DOHH2 (cell line): ENCODE results near the gene DDR2.
"Not testable (repeated sequence)": the region's sequence is repeated elsewhere in the genome, so short reads cannot be mapped to it uniquely, and the experiment has no call there.

Experiments
- CTCF ChIP-seq: fragments of 200-600 bp; sonication (generic); IDR thresholded peaks from one replicate; pipeline ENCODE4 v1.5.1; 2014; ENCODE audit warnings: antibody characterized with exemption, mild to moderate bottlenecking, low read depth, low read length; ENCODE audit not compliant: poor library complexity, severe bottlenecking
- EZH2phosphoT487 ChIP-seq: fragments of 200-600 bp; sonication (generic); IDR thresholded peaks from 2 replicates; pipeline ENCODE4 v1.6.1; 2017; ENCODE audit warnings: borderline replicate concordance, mild to moderate bottlenecking, antibody characterized with exemption, low read length, moderate library complexity, mixed read lengths

DNA sequence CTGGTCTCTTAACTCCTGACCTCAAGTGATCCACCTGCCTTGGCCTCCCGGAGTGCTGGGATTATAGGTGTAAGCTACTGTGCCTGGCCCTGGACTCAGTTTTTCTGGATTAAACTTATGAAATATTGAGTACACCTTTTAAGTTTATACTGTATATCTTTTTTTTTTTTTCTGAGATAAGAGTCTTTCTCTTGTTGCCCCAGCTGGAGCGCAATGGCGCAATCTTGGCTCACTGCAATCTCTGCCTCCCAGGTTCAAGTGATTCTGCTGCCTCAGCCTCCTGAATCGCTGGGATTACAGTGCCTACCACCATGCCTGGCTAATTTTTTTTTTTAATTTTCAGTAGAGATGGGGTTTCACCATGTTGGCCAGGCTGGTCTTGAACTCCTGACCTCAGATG is 47.2 kb upstream of the DDR2 start:
- TF ChIP-seq CTCF, EZH2phosphoT487: not testable (repeated sequence)
